ENCODE measurements around the gene RSPO1. TPM values are rescaled to one million over a fixed set of nuclear protein-coding genes. Genes with fewer than 3 reads are reported as not detected.

The RSPO1 gene
- total and polyA plus RNA-seq, 2 donors = 0.02 TPM; not detected in 1

GRCh38 chr1:37672136-37672870 lies 37.6 kb upstream of the RSPO1 start:
- no peak for DNase-seq (ENCODE audit: low read depth in 6 of 9, low spot score in 9 of 9)
- WGBS = 93% methylated on average over 9 of the region's 9 CpGs
- Histone ChIP-seq H3K27ac (ENCODE audit: low read depth in 1 of 2, low read length in 1 of 2) (no peak overlapping the region), H3K36me3 (ENCODE audit: control insufficient read depth in 2 of 2, insufficient read depth in 2 of 2, low read length in 1 of 2) (no peaks in the 10 kb centered on the region), H3K4me3 (ENCODE audit: low read length in 2 of 2) (no peak overlapping the region), H3K4me1 (ENCODE audit: control insufficient read depth in 2 of 2, insufficient read depth in 2 of 2, low read length in 2 of 2) (peaks cover 6 to 8% of the 10 kb centered on the region in 2 donors), H3K27me3 (ENCODE audit: control insufficient read depth in 2 of 2, insufficient read depth in 1 of 2, low read length in 1 of 2) (peaks cover 0 to 39% of the 10 kb centered on the region in 2 donors), H3K9me3 (ENCODE audit: control insufficient read depth in 2 of 2, insufficient read depth in 1 of 2, low read length in 1 of 2) (no peaks in the 10 kb centered on the region)

GRCh38 chr1:37671261-37671660 lies 36.6 kb upstream of the RSPO1 start:
- peaks cover 0 to 37% of the 10 kb centered on the region in 2 donors for H3K27me3 ChIP-seq (ENCODE audit: control insufficient read depth in 2 of 2, insufficient read depth in 1 of 2, low read length in 1 of 2)
- H3K36me3 ChIP-seq (ENCODE audit: control insufficient read depth in 2 of 2, insufficient read depth in 2 of 2, low read length in 1 of 2) = no peaks in the 10 kb centered on the region
- WGBS = 89% methylated on average over 6 of the region's 6 CpGs
- no peak for DNase-seq (ENCODE audit: low read depth in 6 of 9, low spot score in 9 of 9)
- peaks cover 6 to 8% of the 10 kb centered on the region in 2 donors for H3K4me1 ChIP-seq (ENCODE audit: control insufficient read depth in 2 of 2, insufficient read depth in 2 of 2, low read length in 2 of 2)
- no peaks in the 10 kb centered on the region for H3K9me3 ChIP-seq (ENCODE audit: control insufficient read depth in 2 of 2, insufficient read depth in 1 of 2, low read length in 1 of 2)
- H3K27ac ChIP-seq (ENCODE audit: low read depth in 1 of 2, low read length in 1 of 2) = no peak overlapping the region
- H3K4me3 ChIP-seq (ENCODE audit: low read length in 2 of 2) = no peak overlapping the region

- Histone ChIP-seq H3K9me3 (ENCODE audit: control insufficient read depth in 2 of 2, insufficient read depth in 1 of 2, low read length in 1 of 2) (no peaks in the 10 kb centered on the region), H3K36me3 (ENCODE audit: control insufficient read depth in 2 of 2, insufficient read depth in 2 of 2, low read length in 1 of 2) (no peaks in the 10 kb centered on the region), H3K4me1 (ENCODE audit: control insufficient read depth in 2 of 2, insufficient read depth in 2 of 2, low read length in 2 of 2) (peaks cover 6 to 8% of the 10 kb centered on the region in 2 donors), H3K4me3 (ENCODE audit: low read length in 2 of 2) (no peak overlapping the region), H3K27me3 (ENCODE audit: control insufficient read depth in 2 of 2, insufficient read depth in 1 of 2, low read length in 1 of 2) (peaks cover 0 to 31% of the 10 kb centered on the region in 2 donors), H3K27ac (ENCODE audit: low read depth in 1 of 2, low read length in 1 of 2) (no peak overlapping the region)
- WGBS = 89% methylated on average over 2 of the region's 2 CpGs
- no peak for DNase-seq (ENCODE audit: low read depth in 6 of 9, low spot score in 9 of 9)
These were observed 35.4 kb upstream of the RSPO1 start for GRCh38 chr1:37670133-37670532.

GRCh38 chr1:37667023-37667671 lies 32.5 kb upstream of the RSPO1 start:
- WGBS = 92% methylated on average over 17 of the region's 17 CpGs
- H3K9me3 ChIP-seq (ENCODE audit: control insufficient read depth in 2 of 2, insufficient read depth in 1 of 2, low read length in 1 of 2) = no peaks in the 10 kb centered on the region

GRCh38 chr1:37666241-37666867 lies 31.7 kb upstream of the RSPO1 start:
- no peak overlapping the region for H3K27ac ChIP-seq (ENCODE audit: low read depth in 1 of 2, low read length in 1 of 2)
- DNase-seq (ENCODE audit: low read depth in 6 of 9, low spot score in 9 of 9) = no peak
- H3K4me1 ChIP-seq (ENCODE audit: control insufficient read depth in 2 of 2, insufficient read depth in 2 of 2, low read length in 2 of 2) = no peaks in the 10 kb centered on the region
- H3K4me3 ChIP-seq (ENCODE audit: low read length in 2 of 2) = no peak overlapping the region
- H3K27me3 ChIP-seq (ENCODE audit: control insufficient read depth in 2 of 2, insufficient read depth in 1 of 2, low read length in 1 of 2) = peaks cover 0 to 30% of the 10 kb centered on the region in 2 donors
- WGBS = 90% methylated on average over 11 of the region's 11 CpGs
- no peaks in the 10 kb centered on the region for H3K36me3 ChIP-seq (ENCODE audit: control insufficient read depth in 2 of 2, insufficient read depth in 2 of 2, low read length in 1 of 2)
- H3K9me3 ChIP-seq (ENCODE audit: control insufficient read depth in 2 of 2, insufficient read depth in 1 of 2, low read length in 1 of 2) = no peaks in the 10 kb centered on the region

More at GRCh38 chr1:37667023-37667671, 32.5 kb upstream of the RSPO1 start:
- no peaks in the 10 kb centered on the region for H3K36me3 ChIP-seq (ENCODE audit: control insufficient read depth in 2 of 2, insufficient read depth in 2 of 2, low read length in 1 of 2)
- peaks cover 0 to 30% of the 10 kb centered on the region in 2 donors for H3K27me3 ChIP-seq (ENCODE audit: control insufficient read depth in 2 of 2, insufficient read depth in 1 of 2, low read length in 1 of 2)
- H3K27ac ChIP-seq (ENCODE audit: low read depth in 1 of 2, low read length in 1 of 2) = no peak overlapping the region
- H3K4me3 ChIP-seq (ENCODE audit: low read length in 2 of 2) = no peak overlapping the region
- DNase-seq (ENCODE audit: low read depth in 6 of 9, low spot score in 9 of 9) = no peak
- no peaks in the 10 kb centered on the region for H3K4me1 ChIP-seq (ENCODE audit: control insufficient read depth in 2 of 2, insufficient read depth in 2 of 2, low read length in 2 of 2)

- H3K4me3 ChIP-seq (ENCODE audit: low read length in 2 of 2) = no peak overlapping the region
- H3K4me1 ChIP-seq (ENCODE audit: control insufficient read depth in 2 of 2, insufficient read depth in 2 of 2, low read length in 2 of 2) = no peaks in the 10 kb centered on the region
- H3K36me3 ChIP-seq (ENCODE audit: control insufficient read depth in 2 of 2, insufficient read depth in 2 of 2, low read length in 1 of 2) = no peaks in the 10 kb centered on the region
- 82% methylated on average over 14 of the region's 14 CpGs for WGBS
- no peaks in the 10 kb centered on the region for H3K9me3 ChIP-seq (ENCODE audit: control insufficient read depth in 2 of 2, insufficient read depth in 1 of 2, low read length in 1 of 2)
- DNase-seq (ENCODE audit: low read depth in 6 of 9, low spot score in 9 of 9) = no peak
- peaks cover 0 to 32% of the 10 kb centered on the region in 2 donors for H3K27me3 ChIP-seq (ENCODE audit: control insufficient read depth in 2 of 2, insufficient read depth in 1 of 2, low read length in 1 of 2)
- H3K27ac ChIP-seq (ENCODE audit: low read depth in 1 of 2, low read length in 1 of 2) = no peak overlapping the region
These were observed 28.8 kb upstream of the RSPO1 start for GRCh38 chr1:37663426-37664000.

- no peaks in the 10 kb centered on the region for H3K36me3 ChIP-seq (ENCODE audit: control insufficient read depth in 2 of 2, insufficient read depth in 2 of 2, low read length in 1 of 2)
- no peak overlapping the region for H3K4me3 ChIP-seq (ENCODE audit: low read length in 2 of 2)
- 94% methylated on average over 11 of the region's 11 CpGs for WGBS
- no peaks in the 10 kb centered on the region for H3K9me3 ChIP-seq (ENCODE audit: control insufficient read depth in 2 of 2, insufficient read depth in 1 of 2, low read length in 1 of 2)
- H3K4me1 ChIP-seq (ENCODE audit: control insufficient read depth in 2 of 2, insufficient read depth in 2 of 2, low read length in 2 of 2) = no peaks in the 10 kb centered on the region
- DNase-seq (ENCODE audit: low read depth in 6 of 9, low spot score in 9 of 9) = no peak
- no peak overlapping the region for H3K27ac ChIP-seq (ENCODE audit: low read depth in 1 of 2, low read length in 1 of 2)
- H3K27me3 ChIP-seq (ENCODE audit: control insufficient read depth in 2 of 2, insufficient read depth in 1 of 2, low read length in 1 of 2) = peaks cover 0 to 31% of the 10 kb centered on the region in 2 donors
These were observed 27.5 kb upstream of the RSPO1 start for GRCh38 chr1:37662031-37662755.

GRCh38 chr1:37661401-37661800 lies 26.7 kb upstream of the RSPO1 start:
- H3K27ac ChIP-seq (ENCODE audit: low read depth in 1 of 2, low read length in 1 of 2) = no peak overlapping the region
- H3K27me3 ChIP-seq (ENCODE audit: control insufficient read depth in 2 of 2, insufficient read depth in 1 of 2, low read length in 1 of 2) = peaks cover 0 to 33% of the 10 kb centered on the region in 2 donors
- DNase-seq (ENCODE audit: low read depth in 6 of 9, low spot score in 9 of 9) = no peak
- H3K36me3 ChIP-seq (ENCODE audit: control insufficient read depth in 2 of 2, insufficient read depth in 2 of 2, low read length in 1 of 2) = no peaks in the 10 kb centered on the region
- 89% methylated on average over 9 of the region's 9 CpGs for WGBS
- H3K4me3 ChIP-seq (ENCODE audit: low read length in 2 of 2) = no peak overlapping the region
- no peaks in the 10 kb centered on the region for H3K4me1 ChIP-seq (ENCODE audit: control insufficient read depth in 2 of 2, insufficient read depth in 2 of 2, low read length in 2 of 2)
- H3K9me3 ChIP-seq (ENCODE audit: control insufficient read depth in 2 of 2, insufficient read depth in 1 of 2, low read length in 1 of 2) = no peaks in the 10 kb centered on the region
